CD14-positive monocyte (primary cell): ENCODE measurements around the gene HNF4A. TPM values are rescaled to one million over a fixed set of nuclear protein-coding genes. Genes with fewer than 3 reads are reported as not detected.

Experiments used
- DNase-seq, 3 donors: peaks; one replicate each; pipeline ENCODE4 v3.0.0-alpha.2; 2011 to 2022
- H2AFZ ChIP-seq: 2 replicates; pipeline ENCODE4 v1.6.0; 2012; ENCODE audit warnings: mild to moderate bottlenecking, low read depth, low read length, inconsistent platforms; ENCODE audit not compliant: insufficient read depth, poor library complexity, severe bottlenecking
- H3K27ac ChIP-seq, 2 donors: 1 replicate in 1 of 2; 2 replicates in 1 of 2; pipeline ENCODE4 v1.5.1; 2012 to 2013; ENCODE audit warnings: low read length in 2 of 2, control low read depth in 1 of 2, inconsistent platforms in 1 of 2, low read depth in 1 of 2, mild to moderate bottlenecking in 1 of 2
- H3K27me3 ChIP-seq, 2 donors: one replicate each; pipeline versions ENCODE4 v1.6.0 to v1.6.1; 2011 to 2013; ENCODE audit warnings: low read length in 2 of 2; ENCODE audit not compliant: control insufficient read depth in 2 of 2, insufficient read depth in 2 of 2
- H3K36me3 ChIP-seq, 2 donors: replicated peaks in 1 of 2; 1 replicate in 1 of 2; 2 replicates in 1 of 2; pipeline versions ENCODE4 v1.5.1 to v1.6.1; 2012 to 2013; ENCODE audit warnings: low read length in 2 of 2, control low read depth in 1 of 2, inconsistent platforms in 1 of 2, mild to moderate bottlenecking in 1 of 2; ENCODE audit not compliant: insufficient read depth in 2 of 2, control insufficient read depth in 1 of 2
- H3K4me1 ChIP-seq, 2 donors: 1 replicate in 1 of 2; 2 replicates in 1 of 2; pipeline versions ENCODE4 v1.5.1 to v1.6.1; 2012 to 2013; ENCODE audit warnings: low read length in 2 of 2, control low read depth in 1 of 2, inconsistent platforms in 1 of 2, mild to moderate bottlenecking in 1 of 2, moderate library complexity in 1 of 2; ENCODE audit not compliant: insufficient read depth in 2 of 2, control insufficient read depth in 1 of 2
- H3K4me2 ChIP-seq: replicated peaks from 2 replicates; pipeline ENCODE3; 2012; ENCODE audit warnings: low read length, moderate library complexity, mild to moderate bottlenecking; ENCODE audit not compliant: poor library complexity, severe bottlenecking; ENCODE audit errors: extremely low read depth
- H3K4me3 ChIP-seq, 3 experiments: fragments of 200-600 bp in 1 of 3; sonication (generic) in 1 of 3; replicated peaks in 1 of 3; 1 replicate in 2 of 3; 2 replicates in 1 of 3; pipeline ENCODE4 v1.5.1; 2011 to 2013; ENCODE audit warnings: low read length in 3 of 3, mild to moderate bottlenecking in 3 of 3, control low read depth in 2 of 3, low read depth in 2 of 3, inconsistent platforms in 1 of 3, moderate library complexity in 1 of 3
- H3K79me2 ChIP-seq: 2 replicates; pipeline ENCODE4 v1.6.0; 2012; ENCODE audit warnings: mild to moderate bottlenecking, control low read depth, inconsistent platforms, low read length, moderate library complexity; ENCODE audit not compliant: insufficient read depth
- H3K9ac ChIP-seq: 2 replicates; pipeline ENCODE4 v1.6.0; 2017; ENCODE audit warnings: low read length, mild to moderate bottlenecking; ENCODE audit not compliant: insufficient read depth, poor library complexity, severe bottlenecking
- H3K9me3 ChIP-seq, 2 donors: replicated peaks in 1 of 2; 1 replicate in 1 of 2; 2 replicates in 1 of 2; pipeline versions ENCODE4 v1.5.1 to v1.6.1; 2012 to 2013; ENCODE audit warnings: low read length in 2 of 2, control low read depth in 1 of 2; ENCODE audit not compliant: control insufficient read depth in 1 of 2, insufficient read depth in 1 of 2
- H4K20me1 ChIP-seq: 2 replicates; pipeline ENCODE4 v1.6.0; 2012; ENCODE audit warnings: mild to moderate bottlenecking, low read length, control low read depth, moderate library complexity; ENCODE audit not compliant: insufficient read depth
- H3K27ac Mint-ChIP-seq, 7 donors: one replicate each; pipeline ENCODE4 v1.8.0; 2020; ENCODE audit warnings: mild to moderate bottlenecking in 7 of 7, mixed read lengths in 7 of 7, moderate library complexity in 6 of 7, inconsistent platforms in 2 of 7
- H3K27me3 Mint-ChIP-seq, 3 donors: one replicate each; pipeline ENCODE4 v1.8.0; 2021 to 2022; ENCODE audit warnings: low read depth in 3 of 3, mild to moderate bottlenecking in 3 of 3, mixed read lengths in 3 of 3, moderate library complexity in 3 of 3, inconsistent platforms in 1 of 3
- H3K36me3 Mint-ChIP-seq, 2 donors: one replicate each; pipeline ENCODE4 v1.8.0; 2020; ENCODE audit warnings: mixed read lengths in 2 of 2, inconsistent platforms in 1 of 2, mild to moderate bottlenecking in 1 of 2
- H3K4me1 Mint-ChIP-seq: one replicate; pipeline ENCODE4 v1.8.0; 2020; ENCODE audit warnings: mild to moderate bottlenecking, mixed read lengths
- H3K4me3 Mint-ChIP-seq, 2 donors: one replicate each; pipeline ENCODE4 v1.8.0; 2020; ENCODE audit warnings: mild to moderate bottlenecking in 2 of 2, mixed read lengths in 2 of 2, moderate library complexity in 1 of 2
- H3K9me3 Mint-ChIP-seq, 7 donors: one replicate each; pipeline ENCODE4 v1.8.0; 2020 to 2022; ENCODE audit warnings: mixed read lengths in 7 of 7, mild to moderate bottlenecking in 6 of 7, moderate library complexity in 6 of 7, inconsistent platforms in 2 of 7
- WGBS: methylation state at CpG from one replicate; pipeline ENCODE4 v1.1.5; 2013; ENCODE audit warnings: missing lambda C conversion rate; ENCODE audit not compliant: insufficient coverage; 5-methylcytosine and 5-hydroxymethylcytosine counted together
- intact Hi-C, 2 donors: fragments of 100-400 bp; cut with micrococcal nuclease; formaldehyde crosslinking; loops; one replicate each; pipeline versions ENCODE4 v1.15.0 to v1.15.1; 2023
- polyA plus RNA-seq, 3 donors: library from polyadenylated mRNA; depleted of rRNA in 1 of 3; unstranded in 2 of 3; stranded (reverse) in 1 of 3; fragments of 300-500 nt in 2 of 3; fragments of >200 nt in 1 of 3; fragmentation: Illumina TruSeq in 2 of 3; gene quantifications; 1 replicate in 2 of 3; 2 replicates in 1 of 3; pipeline ENCODE4 v1.2.3, GENCODE V29; 2012 to 2021
- TF ChIP-seq, protein P1 (sequence below): fragments of 200-600 bp; IDR thresholded peaks from one replicate; pipeline ENCODE4 v1.8.0; 2022; ENCODE audit warnings: antibody characterized with exemption, mild to moderate bottlenecking

HNF4A gene
- polyA plus RNA-seq, 3 donors, result not detected

DNA sequence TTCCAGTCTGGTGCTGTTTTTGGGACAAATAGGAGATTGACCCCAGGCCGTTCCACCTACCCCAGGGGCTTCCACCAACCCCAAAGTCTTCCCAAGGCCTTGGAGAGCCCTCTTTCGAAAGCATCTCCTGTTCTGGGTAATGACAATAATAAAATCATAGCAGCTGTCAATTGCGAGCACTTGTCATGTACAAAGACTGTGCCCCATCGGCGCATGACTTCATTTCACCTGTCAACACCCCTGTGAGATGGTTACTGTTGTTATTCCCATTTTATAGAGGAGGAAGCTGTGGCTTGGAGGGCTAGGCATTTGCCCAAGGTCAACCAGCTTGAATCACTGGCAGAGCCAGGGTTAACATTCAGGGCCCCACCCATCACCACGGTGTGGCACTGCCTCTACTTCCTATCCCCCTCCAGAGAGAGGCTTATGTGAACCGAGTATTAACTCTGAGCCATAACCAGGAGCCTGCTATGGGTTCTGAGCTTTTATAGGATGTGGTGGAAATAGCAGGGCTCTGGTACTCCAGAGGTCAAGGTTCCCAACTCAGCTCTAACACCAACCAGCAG, 51.2 kb downstream of the HNF4A start:
- no peak overlapping the region for H3K4me3 Mint-ChIP-seq
- H3K9me3 ChIP-seq, result no peaks in the 10 kb centered on the region
- H4K20me1 ChIP-seq, result no peaks in the 10 kb centered on the region
- H3K4me1 Mint-ChIP-seq, result no peaks in the 10 kb centered on the region
- no peaks in the 10 kb centered on the region for H3K36me3 Mint-ChIP-seq
- H3K9me3 Mint-ChIP-seq, result peaks cover 0 to 3% (median 0%) of the 10 kb centered on the region in 7 donors
- H3K4me3 ChIP-seq, result no peak overlapping the region
- H3K27ac Mint-ChIP-seq, result no peak overlapping the region
- no peaks in the 10 kb centered on the region for H3K36me3 ChIP-seq
- peaks cover 2 to 7% (median 5%) of the 10 kb centered on the region in 3 donors for H3K27me3 Mint-ChIP-seq
- H3K27ac ChIP-seq, result no peak overlapping the region
- H3K79me2 ChIP-seq, result no peaks in the 10 kb centered on the region
- H3K9ac ChIP-seq, result no peak overlapping the region
- DNase-seq, result no peak
- intact Hi-C loops, result no loop called here
- H3K27me3 ChIP-seq, result no peaks in the 10 kb centered on the region
- TF ChIP-seq, protein P1, sequence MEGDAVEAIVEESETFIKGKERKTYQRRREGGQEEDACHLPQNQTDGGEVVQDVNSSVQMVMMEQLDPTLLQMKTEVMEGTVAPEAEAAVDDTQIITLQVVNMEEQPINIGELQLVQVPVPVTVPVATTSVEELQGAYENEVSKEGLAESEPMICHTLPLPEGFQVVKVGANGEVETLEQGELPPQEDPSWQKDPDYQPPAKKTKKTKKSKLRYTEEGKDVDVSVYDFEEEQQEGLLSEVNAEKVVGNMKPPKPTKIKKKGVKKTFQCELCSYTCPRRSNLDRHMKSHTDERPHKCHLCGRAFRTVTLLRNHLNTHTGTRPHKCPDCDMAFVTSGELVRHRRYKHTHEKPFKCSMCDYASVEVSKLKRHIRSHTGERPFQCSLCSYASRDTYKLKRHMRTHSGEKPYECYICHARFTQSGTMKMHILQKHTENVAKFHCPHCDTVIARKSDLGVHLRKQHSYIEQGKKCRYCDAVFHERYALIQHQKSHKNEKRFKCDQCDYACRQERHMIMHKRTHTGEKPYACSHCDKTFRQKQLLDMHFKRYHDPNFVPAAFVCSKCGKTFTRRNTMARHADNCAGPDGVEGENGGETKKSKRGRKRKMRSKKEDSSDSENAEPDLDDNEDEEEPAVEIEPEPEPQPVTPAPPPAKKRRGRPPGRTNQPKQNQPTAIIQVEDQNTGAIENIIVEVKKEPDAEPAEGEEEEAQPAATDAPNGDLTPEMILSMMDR, result no peak
- WGBS, result no CpG with 5 or more reads among the region's 7 CpGs
- no peak overlapping the region for H2AFZ ChIP-seq
- no peaks in the 10 kb centered on the region for H3K4me1 ChIP-seq
- no peak overlapping the region for H3K4me2 ChIP-seq

- Histone ChIP-seq H3K4me2 (no peak overlapping the region), H3K4me1 (no peaks in the 10 kb centered on the region), H3K36me3 (no peaks in the 10 kb centered on the region), H3K9ac (no peak overlapping the region), H2AFZ (no peak overlapping the region), H3K27ac (no peak overlapping the region), H3K4me3 (no peak overlapping the region), H4K20me1 (no peaks in the 10 kb centered on the region), H3K9me3 (no peaks in the 10 kb centered on the region), H3K79me2 (no peaks in the 10 kb centered on the region), H3K27me3 (no peaks in the 10 kb centered on the region)
- peaks cover 0 to 3% (median 0%) of the 10 kb centered on the region in 7 donors for H3K9me3 Mint-ChIP-seq
- H3K27me3 Mint-ChIP-seq, result peaks cover 2 to 12% (median 7%) of the 10 kb centered on the region in 3 donors
- no peak overlapping the region for H3K27ac Mint-ChIP-seq
- intact Hi-C loops, result no loop called here
- H3K36me3 Mint-ChIP-seq, result no peaks in the 10 kb centered on the region
- WGBS, result 82% methylated on average over 2 of the region's 14 CpGs
- no peak for DNase-seq
- TF ChIP-seq, protein P1, result no peak
- no peak overlapping the region for H3K4me3 Mint-ChIP-seq
- H3K4me1 Mint-ChIP-seq, result no peaks in the 10 kb centered on the region
Measured at GRCh38 chr20:44407402-44408184, 52.1 kb downstream of the HNF4A start.
